WTC11 (cell line): ENCODE data around the gene FKBP1A. TPM values are rescaled to one million over a fixed set of nuclear protein-coding genes. Genes with fewer than 3 reads are reported as not detected.

Experiments
- ATAC-seq: fragments of 200-7000 bp; cut with Tn5 transposase; 2 replicates; pipeline ENCODE4 v1.10.0; 2021; ENCODE audit warnings: mild to moderate bottlenecking, moderate library complexity
- CTCF ChIA-PET: fragments of 300-600 bp; sonication (Branson Sonifier 250); formaldehyde crosslinking; loops from one replicate; lab custom pipeline; 2021; ENCODE audit warnings: antibody characterized with exemption; lab: Charles Lee
- POLR2A ChIA-PET: fragments of 350-600 bp; sonication (Branson Sonifier 250); formaldehyde crosslinking; loops from one replicate; lab custom pipeline; 2021; ENCODE audit warnings: antibody characterized with exemption; lab: Charles Lee
- DNase-seq: peaks from one replicate; pipeline ENCODE4 v3.0.0; 2021; ENCODE audit warnings: low spot score
- H3K27ac Mint-ChIP-seq: 2 replicates; pipeline ENCODE4 v1.8.0; 2021; ENCODE audit warnings: mixed read lengths
- H3K27me3 Mint-ChIP-seq: 2 replicates; pipeline ENCODE4 v1.8.0; 2021; ENCODE audit warnings: low read depth, mild to moderate bottlenecking, moderate library complexity, mixed read lengths
- H3K36me3 Mint-ChIP-seq: 2 replicates; pipeline ENCODE4 v1.8.0; 2021; ENCODE audit warnings: mixed read lengths
- H3K4me1 Mint-ChIP-seq: 2 replicates; pipeline ENCODE4 v1.8.0; 2022; ENCODE audit warnings: mixed read lengths
- H3K4me3 Mint-ChIP-seq: 2 replicates; pipeline ENCODE4 v1.8.0; 2021; ENCODE audit warnings: mild to moderate bottlenecking, moderate library complexity, mixed read lengths
- H3K9me3 Mint-ChIP-seq: 2 replicates; pipeline ENCODE4 v1.8.0; 2021; ENCODE audit warnings: mixed read lengths
- ATF2 ChIP-seq: sonication (generic); formaldehyde crosslinking; IDR thresholded peaks from 2 replicates; pipeline ENCODE4 v1.8.1; 2022; ENCODE audit warnings: low read depth, missing genetic modification reagents, borderline replicate concordance
- CDX4 ChIP-seq: fragments of 250-450 bp; sonication (Bioruptor Pico); IDR thresholded peaks from 2 replicates; pipeline ENCODE4 v1.9.0; 2021; ENCODE audit warnings: moderate library complexity, mild to moderate bottlenecking, inconsistent platforms, borderline replicate concordance
- CTCF ChIP-seq: fragments of 200-600 bp; IDR thresholded peaks from 2 replicates; pipeline ENCODE4 v1.8.0; 2022; ENCODE audit warnings: antibody characterized with exemption
- FOXP4 ChIP-seq: sonication (generic); formaldehyde crosslinking; IDR thresholded peaks from 2 replicates; pipeline ENCODE4 v1.8.0; 2022; ENCODE audit warnings: mild to moderate bottlenecking, missing genetic modification reagents
- HMGA2 ChIP-seq: fragments of 250-450 bp; sonication (Bioruptor Pico); IDR thresholded peaks from 2 replicates; pipeline ENCODE4 v1.4.0; 2021; ENCODE audit warnings: mild to moderate bottlenecking, moderate library complexity
- HMGXB4 ChIP-seq: sonication (generic); formaldehyde crosslinking; IDR thresholded peaks from 2 replicates; pipeline ENCODE4 v1.8.1; 2023; ENCODE audit warnings: mild to moderate bottlenecking, moderate library complexity, missing genetic modification reagents
- MLX ChIP-seq: sonication (generic); formaldehyde crosslinking; IDR thresholded peaks from 2 replicates; pipeline ENCODE4 v1.8.1; 2023; ENCODE audit warnings: mild to moderate bottlenecking, missing genetic modification reagents, moderate library complexity
- MYBL2 ChIP-seq: sonication (generic); formaldehyde crosslinking; IDR thresholded peaks from 2 replicates; pipeline ENCODE4 v1.8.1; 2023; ENCODE audit warnings: mild to moderate bottlenecking, moderate library complexity, missing genetic modification reagents
- PREB ChIP-seq: sonication (generic); formaldehyde crosslinking; IDR thresholded peaks from 2 replicates; pipeline ENCODE4 v1.8.1; 2022; ENCODE audit warnings: mild to moderate bottlenecking, missing genetic modification reagents, moderate library complexity, borderline replicate concordance
- PRRX2 ChIP-seq: fragments of 250-450 bp; sonication (Bioruptor Pico); IDR thresholded peaks from 2 replicates; pipeline ENCODE4 v1.8.0; 2021; ENCODE audit warnings: mild to moderate bottlenecking
- RELA ChIP-seq: sonication (generic); formaldehyde crosslinking; IDR thresholded peaks from 2 replicates; pipeline ENCODE4 v1.8.1; 2022; ENCODE audit warnings: missing genetic modification reagents, mild to moderate bottlenecking, borderline replicate concordance
- ZNF138 ChIP-seq: sonication (generic); formaldehyde crosslinking; conservative IDR thresholded peaks from 2 replicates; pipeline ENCODE4 v1.8.1; 2022; ENCODE audit warnings: mild to moderate bottlenecking, moderate library complexity, missing genetic modification reagents
- ZNF512 ChIP-seq: sonication (generic); formaldehyde crosslinking; IDR thresholded peaks from 2 replicates; pipeline ENCODE4 v1.8.1; 2022; ENCODE audit warnings: missing genetic modification reagents, borderline replicate concordance
- total RNA-seq: library from RNA; stranded (reverse); gene quantifications from 3 replicates; pipeline ENCODE4 v1.2.3, GENCODE V29; 2021

The FKBP1A gene
- total RNA-seq, 1 experiment from 2014 or later: 218 TPM

GRCh38 chr20:1376408-1377270, 16.2 kb downstream of the FKBP1A start:
- peaks cover 47% of the 10 kb centered on the region for H3K4me1 Mint-ChIP-seq
- no peaks in the 10 kb centered on the region for H3K9me3 Mint-ChIP-seq
- ChIA-PET CTCF (interaction anchor here (1.0 to 1.6 kb wide), 5 partner anchors 21 to 400 kb away, joined by 3 to 6 read pairs (median 3); no protein-coding TSS in a partner anchor), POLR2A (no interaction called here)
- H3K36me3 Mint-ChIP-seq: peaks cover 18% of the 10 kb centered on the region; the same call in 1 of the 2 replicates
- no peaks in the 10 kb centered on the region for H3K27me3 Mint-ChIP-seq
- ATAC-seq (no peak), DNase-seq (no peak)
- H3K27ac Mint-ChIP-seq: peak overlapping the region; percentile 24; the same call in 1 of the 2 replicates
- H3K4me3 Mint-ChIP-seq: no peak overlapping the region
- TF ChIP-seq CDX4: no peak
- no peak for TF ChIP-seq HMGA2
- TF ChIP-seq ZNF512 (CRISPR knock-in tag): no peak
- TF ChIP-seq CTCF: no peak
- TF ChIP-seq PRRX2: no peak
- TF ChIP-seq ATF2 (CRISPR knock-in tag): no peak
- no peak for TF ChIP-seq PREB (CRISPR knock-in tag)
- TF ChIP-seq MLX (CRISPR knock-in tag): no peak
- TF ChIP-seq HMGXB4 (CRISPR knock-in tag): no peak
- no peak for TF ChIP-seq RELA (CRISPR knock-in tag)
- TF ChIP-seq ZNF138 (CRISPR knock-in tag): no peak
- no peak for TF ChIP-seq MYBL2 (CRISPR knock-in tag)
- TF ChIP-seq FOXP4 (CRISPR knock-in tag): no peak
